ENCODE data around the gene SLC28A1.
A peak's percentile ranks its signal among the peaks of the same experiment; 100 is the strongest.
"Not testable (repeated sequence)": the region's sequence is repeated elsewhere in the genome, so short reads cannot be mapped to it uniquely, and the experiment has no call there.

SLC28A1 gene

DNA sequence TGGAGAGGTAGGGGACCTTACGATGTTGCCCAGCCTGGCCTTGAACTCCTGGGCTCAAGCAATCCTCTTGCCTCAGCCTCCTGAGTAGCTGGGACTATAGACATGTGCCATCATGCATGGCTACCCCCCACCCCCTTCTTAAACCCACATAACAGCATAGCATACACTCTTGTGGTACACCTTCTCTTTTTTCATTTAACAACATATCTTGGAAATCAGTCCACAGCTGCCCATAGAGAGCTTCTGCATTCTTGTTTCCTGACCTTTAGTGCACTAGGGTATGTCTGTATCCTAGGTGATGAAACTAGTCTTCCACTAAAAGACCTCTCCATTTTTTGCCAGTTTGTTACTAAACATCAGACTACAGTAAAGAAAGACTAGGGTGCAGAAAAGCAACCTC is 33.0 kb downstream of the SLC28A1 start:
- no peak overlapping the region for H3K4me3 Mint-ChIP-seq
- intact Hi-C loops (cut with micrococcal nuclease): no loop called here
- H3K27ac Mint-ChIP-seq: no peak overlapping the region
- H3K4me1 Mint-ChIP-seq (ENCODE audit: low read depth): peaks cover 12% of the 10 kb centered on the region
- peaks cover 4% of the 10 kb centered on the region for H3K27me3 Mint-ChIP-seq
- no peaks in the 10 kb centered on the region for H3K9me3 Mint-ChIP-seq
- no peaks in the 10 kb centered on the region for H3K36me3 Mint-ChIP-seq (ENCODE audit: low read depth)

DNA sequence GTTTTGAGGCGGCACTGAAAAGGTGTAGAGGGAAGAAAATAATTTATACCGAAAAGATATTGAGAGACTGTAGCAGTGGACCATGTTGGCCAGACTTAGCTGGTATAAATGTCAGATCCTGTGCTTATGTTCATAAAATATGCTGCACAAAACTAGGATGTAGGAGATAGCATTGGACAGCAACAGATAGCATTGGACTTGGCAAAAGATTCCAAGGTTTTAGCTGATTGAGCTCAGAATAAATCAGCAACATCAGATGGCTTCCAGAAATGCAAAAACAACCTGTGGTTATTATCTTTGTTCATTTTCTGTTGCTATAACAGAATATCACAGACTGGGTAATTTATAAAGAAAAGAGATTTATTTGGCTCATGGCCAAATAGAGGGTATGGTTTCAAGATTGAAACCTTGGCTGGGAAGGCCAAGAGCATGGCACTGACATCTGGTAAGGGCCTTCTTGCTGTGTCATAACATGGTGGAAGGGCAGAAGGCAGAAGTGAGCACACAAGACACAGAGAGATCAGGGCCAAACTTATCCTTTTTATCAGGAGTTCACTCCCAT is 34.7 kb downstream of the SLC28A1 start:
- H3K36me3 Mint-ChIP-seq (ENCODE audit: low read depth): no peaks in the 10 kb centered on the region
- intact Hi-C loops (cut with micrococcal nuclease): no loop called here
- H3K27ac Mint-ChIP-seq: no peak overlapping the region
- H3K27me3 Mint-ChIP-seq: peaks cover 4% of the 10 kb centered on the region
- no peak overlapping the region for H3K4me3 Mint-ChIP-seq
- H3K9me3 Mint-ChIP-seq: no peaks in the 10 kb centered on the region
- H3K4me1 Mint-ChIP-seq (ENCODE audit: low read depth): peaks cover 11% of the 10 kb centered on the region

DNA sequence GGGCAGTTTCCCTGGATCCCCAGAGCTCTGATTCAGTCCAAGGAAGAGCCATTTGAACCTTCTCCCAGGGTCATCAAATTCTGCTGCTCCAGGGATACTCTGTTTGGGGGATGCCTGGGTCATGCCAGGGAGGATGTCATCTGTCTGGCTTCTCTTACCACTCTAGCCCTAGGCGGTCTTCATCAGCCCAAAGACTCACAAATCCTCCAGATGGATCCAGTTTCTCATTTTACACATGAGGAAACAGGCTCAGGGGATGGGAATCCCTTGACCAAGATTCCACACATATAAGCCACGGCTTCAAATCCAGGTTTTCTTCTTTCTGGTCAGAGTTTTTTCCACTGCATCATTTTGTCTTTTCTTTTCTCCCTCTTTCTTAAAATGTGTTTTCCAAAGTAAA is 36.7 kb downstream of the SLC28A1 start:
- no peaks in the 10 kb centered on the region for H3K27me3 Mint-ChIP-seq

DNA sequence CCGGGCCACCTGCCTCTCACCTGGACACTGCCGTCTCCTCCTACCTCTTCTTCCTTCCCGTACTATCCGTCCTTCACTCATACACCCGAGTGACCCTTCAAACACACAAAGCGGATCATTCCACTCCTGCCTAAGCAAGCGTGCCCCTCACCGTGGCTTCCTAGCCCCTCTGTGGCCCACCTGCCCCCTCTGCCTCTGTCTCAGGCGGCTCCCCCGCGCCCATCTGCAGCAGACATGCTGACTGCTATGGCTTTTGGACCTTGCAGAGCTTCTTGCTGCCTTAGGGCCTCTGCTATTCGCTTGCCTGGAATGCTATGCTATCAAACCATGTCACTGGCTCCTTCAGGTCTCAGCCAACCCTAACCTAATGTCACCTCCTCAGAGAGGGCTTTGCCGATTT is 38.1 kb downstream of the SLC28A1 start:
- Mint-ChIP-seq H3K27ac (no peak overlapping the region), H3K4me3 (no peak overlapping the region), H3K4me1 (ENCODE audit: low read depth) (no peaks in the 10 kb centered on the region), H3K9me3 (no peaks in the 10 kb centered on the region), H3K36me3 (ENCODE audit: low read depth) (no peaks in the 10 kb centered on the region), H3K27me3 (no peaks in the 10 kb centered on the region)
- intact Hi-C loops (cut with micrococcal nuclease): no loop called here

More for the DNA sequence above, 36.7 kb downstream of the SLC28A1 start:
- Mint-ChIP-seq H3K4me1 (ENCODE audit: low read depth) (no peaks in the 10 kb centered on the region), H3K36me3 (ENCODE audit: low read depth) (no peaks in the 10 kb centered on the region), H3K27ac (no peak overlapping the region), H3K4me3 (no peak overlapping the region), H3K9me3 (no peaks in the 10 kb centered on the region)
- intact Hi-C loops (cut with micrococcal nuclease): no loop called here

- no peaks in the 10 kb centered on the region for H3K36me3 Mint-ChIP-seq (ENCODE audit: low read depth)
- peaks cover 10% of the 10 kb centered on the region for H3K4me1 Mint-ChIP-seq (ENCODE audit: low read depth)
- intact Hi-C loops (cut with micrococcal nuclease): no loop called here
- H3K4me3 Mint-ChIP-seq: no peak overlapping the region
- no peak overlapping the region for H3K27ac Mint-ChIP-seq
- no peaks in the 10 kb centered on the region for H3K9me3 Mint-ChIP-seq
- no peaks in the 10 kb centered on the region for H3K27me3 Mint-ChIP-seq
These were observed 39.7 kb downstream of the SLC28A1 start for GRCh38 chr15:84924077-84924731.

DNA sequence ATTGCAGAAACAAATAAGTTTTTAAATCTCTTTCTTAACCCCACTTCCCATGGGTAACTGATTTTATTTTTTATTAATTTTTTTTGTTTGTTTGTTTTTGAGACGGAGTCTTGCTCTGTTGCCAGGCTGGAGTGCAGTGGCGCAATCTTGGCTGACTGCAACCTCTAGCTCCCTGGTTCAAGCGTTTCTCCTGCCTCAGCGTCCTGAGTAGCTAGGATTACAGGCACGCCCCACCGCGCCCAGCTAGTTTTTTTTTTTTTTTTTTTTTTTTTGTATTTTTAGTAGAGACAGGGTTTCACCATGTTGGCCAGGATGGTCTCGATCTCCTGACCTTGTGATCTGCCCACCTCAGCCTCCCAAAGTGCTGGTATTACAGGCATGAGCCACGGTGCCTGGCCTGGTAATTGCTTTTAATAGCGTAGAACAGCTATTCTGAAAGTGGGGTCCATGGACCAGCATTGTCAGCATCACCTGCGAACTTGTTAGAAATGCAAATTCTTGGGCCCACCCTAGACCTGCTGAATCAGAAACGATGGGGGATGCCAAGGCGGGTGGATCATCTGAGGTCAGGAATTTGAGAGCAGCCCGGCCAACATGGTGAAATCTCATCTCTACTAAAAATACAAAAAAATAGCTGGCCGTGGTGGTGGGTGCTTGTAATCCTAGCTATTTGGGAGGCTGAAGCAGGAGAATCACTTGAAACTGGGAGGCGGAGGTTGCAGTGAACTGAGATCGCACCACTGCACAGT is 40.5 kb downstream of the SLC28A1 start:
- H3K27ac Mint-ChIP-seq; H3K36me3 Mint-ChIP-seq (ENCODE audit: low read depth); H3K27me3 Mint-ChIP-seq; H3K4me3 Mint-ChIP-seq; H3K9me3 Mint-ChIP-seq: not testable (repeated sequence)
- H3K4me1 Mint-ChIP-seq (ENCODE audit: low read depth): peaks cover 13% of the 10 kb centered on the region
- intact Hi-C loops (cut with micrococcal nuclease): loop anchor here (5.0 kb wide), 1 partner anchor 338 kb away; no protein-coding TSS in a partner anchor

GRCh38 chr15:84925906-84926305 is 41.4 kb downstream of the SLC28A1 start:
- no peaks in the 10 kb centered on the region for H3K27me3 Mint-ChIP-seq
- peaks cover 15% of the 10 kb centered on the region for H3K4me1 Mint-ChIP-seq (ENCODE audit: low read depth)
- no peaks in the 10 kb centered on the region for H3K9me3 Mint-ChIP-seq
- intact Hi-C loops (cut with micrococcal nuclease): loop anchor here (5.0 kb wide), 1 partner anchor 339 kb away; no protein-coding TSS in a partner anchor
- no peaks in the 10 kb centered on the region for H3K36me3 Mint-ChIP-seq (ENCODE audit: low read depth)
- no peak overlapping the region for H3K4me3 Mint-ChIP-seq
- no peak overlapping the region for H3K27ac Mint-ChIP-seq

- H3K4me1 Mint-ChIP-seq (ENCODE audit: low read depth): peaks cover 15% of the 10 kb centered on the region
- H3K27me3 Mint-ChIP-seq: no peaks in the 10 kb centered on the region
- H3K4me3 Mint-ChIP-seq: no peak overlapping the region
- H3K27ac Mint-ChIP-seq: peak overlapping the region; percentile 87
- intact Hi-C loops (cut with micrococcal nuclease): loop anchor here (5.0 kb wide), 1 partner anchor 339 kb away; no protein-coding TSS in a partner anchor
- H3K36me3 Mint-ChIP-seq (ENCODE audit: low read depth): no peaks in the 10 kb centered on the region
- H3K9me3 Mint-ChIP-seq: no peaks in the 10 kb centered on the region
These were observed 42.2 kb downstream of the SLC28A1 start for GRCh38 chr15:84926491-84927230.

DNA sequence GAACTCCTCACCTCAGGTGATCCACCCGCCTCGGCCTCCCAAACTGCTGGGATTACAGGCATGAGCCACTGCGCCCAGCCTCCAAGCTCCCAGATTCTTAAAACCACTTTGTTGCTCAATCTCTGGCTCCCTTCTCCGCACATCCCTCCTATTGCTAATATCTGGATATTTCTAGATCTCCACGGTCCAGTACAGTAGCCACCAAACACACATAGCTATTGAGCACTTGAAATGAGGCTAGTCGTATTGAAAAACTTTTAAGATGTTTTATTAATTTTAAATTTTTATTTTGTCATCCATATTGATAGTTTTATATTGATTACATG is 44.3 kb downstream of the SLC28A1 start:
- no peaks in the 10 kb centered on the region for H3K9me3 Mint-ChIP-seq
- no peak overlapping the region for H3K4me3 Mint-ChIP-seq
- no peaks in the 10 kb centered on the region for H3K36me3 Mint-ChIP-seq (ENCODE audit: low read depth)
- H3K27me3 Mint-ChIP-seq: no peaks in the 10 kb centered on the region
- H3K27ac Mint-ChIP-seq: peak overlapping the region; percentile 87
- H3K4me1 Mint-ChIP-seq (ENCODE audit: low read depth): peaks cover 15% of the 10 kb centered on the region
- intact Hi-C loops (cut with micrococcal nuclease): loop anchor here (5.0 kb wide), 1 partner anchor 342 kb away; no protein-coding TSS in a partner anchor

GRCh38 chr15:84929795-84930603 is 45.5 kb downstream of the SLC28A1 start:
- no peak overlapping the region for H3K27ac Mint-ChIP-seq
- H3K4me3 Mint-ChIP-seq: no peak overlapping the region
- intact Hi-C loops (cut with micrococcal nuclease): loop anchor here (5.0 kb wide), 1 partner anchor 343 kb away; no protein-coding TSS in a partner anchor
- H3K36me3 Mint-ChIP-seq (ENCODE audit: low read depth): no peaks in the 10 kb centered on the region
- H3K4me1 Mint-ChIP-seq (ENCODE audit: low read depth): peaks cover 15% of the 10 kb centered on the region
- H3K9me3 Mint-ChIP-seq: no peaks in the 10 kb centered on the region
- H3K27me3 Mint-ChIP-seq: no peaks in the 10 kb centered on the region

- H3K36me3 Mint-ChIP-seq (ENCODE audit: low read depth): no peaks in the 10 kb centered on the region
- H3K4me1 Mint-ChIP-seq (ENCODE audit: low read depth): peaks cover under 1% of the 10 kb centered on the region
- H3K4me3 Mint-ChIP-seq: no peak overlapping the region
- H3K9me3 Mint-ChIP-seq: no peaks in the 10 kb centered on the region
- H3K27me3 Mint-ChIP-seq: peaks cover 6% of the 10 kb centered on the region
- H3K27ac Mint-ChIP-seq: no peak overlapping the region
- intact Hi-C loops (cut with micrococcal nuclease): no loop called here
These were observed 50.7 kb downstream of the SLC28A1 start for GRCh38 chr15:84934942-84935729.

DNA sequence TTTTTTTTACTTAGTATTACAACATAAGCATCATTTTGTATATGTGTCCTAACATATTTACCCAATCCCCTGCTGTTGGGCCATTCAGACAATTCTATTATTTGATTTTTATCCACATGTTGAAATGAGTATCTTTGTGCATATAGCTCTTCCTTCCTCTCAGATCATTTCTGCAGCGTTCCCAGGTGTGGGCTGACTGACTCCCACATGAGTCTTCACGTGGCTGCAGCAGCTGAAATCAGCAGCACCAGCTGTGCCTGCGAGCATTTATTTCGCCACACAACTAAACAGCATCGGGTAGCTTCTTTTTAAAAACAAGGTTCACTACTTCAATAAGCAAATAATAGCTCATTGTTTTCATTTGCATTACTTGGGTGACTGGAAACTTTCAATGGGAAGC is 52.7 kb downstream of the SLC28A1 start:
- intact Hi-C loops (cut with micrococcal nuclease): no loop called here
- Mint-ChIP-seq H3K27ac (no peak overlapping the region), H3K4me1 (ENCODE audit: low read depth) (peaks cover 6% of the 10 kb centered on the region), H3K4me3 (no peak overlapping the region), H3K36me3 (ENCODE audit: low read depth) (no peaks in the 10 kb centered on the region), H3K27me3 (peaks cover 6% of the 10 kb centered on the region), H3K9me3 (no peaks in the 10 kb centered on the region)

DNA sequence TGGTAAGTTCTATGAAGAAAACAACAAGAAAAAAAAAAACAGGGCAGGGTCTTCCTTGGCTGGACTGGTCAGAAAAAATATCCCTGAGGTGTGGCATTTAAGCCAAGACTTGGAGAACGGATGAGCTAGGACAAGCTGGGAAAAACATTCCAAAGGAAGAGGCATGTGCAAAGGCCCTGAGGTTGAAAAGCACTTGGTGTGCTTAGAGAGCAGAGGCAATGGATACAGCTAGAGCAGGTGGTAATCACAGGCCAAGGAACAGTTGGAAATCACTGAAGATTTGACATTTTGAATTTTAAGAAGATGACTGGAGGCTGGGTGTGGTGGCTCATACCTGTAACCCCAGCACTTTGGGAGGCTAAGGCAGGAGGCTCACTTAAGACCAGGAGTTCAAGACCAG is 54.3 kb downstream of the SLC28A1 start:
- no peaks in the 10 kb centered on the region for H3K36me3 Mint-ChIP-seq (ENCODE audit: low read depth)
- H3K27ac Mint-ChIP-seq: no peak overlapping the region
- peaks cover 6% of the 10 kb centered on the region for H3K4me1 Mint-ChIP-seq (ENCODE audit: low read depth)
- H3K9me3 Mint-ChIP-seq: no peaks in the 10 kb centered on the region
- no peak overlapping the region for H3K4me3 Mint-ChIP-seq
- H3K27me3 Mint-ChIP-seq: peaks cover 6% of the 10 kb centered on the region
- intact Hi-C loops (cut with micrococcal nuclease): no loop called here

Data from dendritic cell treated with granulocyte-macrophage colony-stimulating factor and Interleukin-4, amounts not matched to agents 40 ng/mL and 50 ng/mL, for 4 days (primary cell).